22Rv1 (cell line): ENCODE results near the gene AHNAK.
A peak's percentile ranks its signal among the peaks of the same experiment; 100 is the strongest.

Source experiments
- H3K27ac ChIP-seq: fragments of 450-650 bp; 2 replicates; pipeline ENCODE4 v1.5.1; 2017
- ZFX ChIP-seq: fragments of 450-650 bp; IDR thresholded peaks from 2 replicates; pipeline ENCODE4 v1.6.1; 2017; ENCODE audit warnings: antibody characterized with exemption, borderline replicate concordance
- TF ChIP-seq, protein P1 (sequence below): fragments of 450-650 bp; IDR thresholded peaks from 2 replicates; pipeline ENCODE4 v1.5.1; 2017; ENCODE audit warnings: mild to moderate bottlenecking

AHNAK gene

DNA sequence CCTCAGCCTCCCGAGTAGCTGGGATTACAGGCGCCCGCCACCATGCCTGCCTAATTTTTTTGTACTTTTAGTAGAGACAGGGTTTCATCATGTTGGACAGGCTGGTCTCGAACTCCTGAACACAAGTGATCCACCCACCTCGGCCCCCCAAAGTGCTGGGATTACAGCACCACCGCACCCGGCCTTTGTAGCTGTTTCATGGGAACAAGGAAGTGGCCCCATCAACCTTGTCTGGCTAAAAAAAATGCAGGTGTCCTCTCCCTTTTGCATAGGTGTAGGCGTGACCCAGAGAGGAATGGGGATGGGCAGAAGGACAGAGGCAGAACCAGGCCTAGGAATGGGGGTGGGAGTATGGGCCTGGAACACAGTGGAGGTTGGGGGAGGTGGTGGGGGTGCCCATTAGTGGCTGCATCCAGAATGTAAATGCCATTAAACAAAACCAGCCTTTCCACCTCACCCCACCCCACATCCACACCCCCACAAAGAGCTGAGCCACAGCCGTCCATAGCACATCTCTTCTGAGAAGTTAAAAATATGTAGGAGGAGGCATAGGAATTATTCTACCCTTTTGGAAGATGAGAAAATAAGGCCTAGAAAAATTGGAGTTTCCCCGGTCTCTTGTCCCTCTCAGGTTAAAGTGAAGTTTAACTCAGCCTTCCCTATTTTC is 150.6 kb downstream of the AHNAK start:
- no peak overlapping the region for H3K27ac ChIP-seq
- no peak for TF ChIP-seq ZFX

DNA sequence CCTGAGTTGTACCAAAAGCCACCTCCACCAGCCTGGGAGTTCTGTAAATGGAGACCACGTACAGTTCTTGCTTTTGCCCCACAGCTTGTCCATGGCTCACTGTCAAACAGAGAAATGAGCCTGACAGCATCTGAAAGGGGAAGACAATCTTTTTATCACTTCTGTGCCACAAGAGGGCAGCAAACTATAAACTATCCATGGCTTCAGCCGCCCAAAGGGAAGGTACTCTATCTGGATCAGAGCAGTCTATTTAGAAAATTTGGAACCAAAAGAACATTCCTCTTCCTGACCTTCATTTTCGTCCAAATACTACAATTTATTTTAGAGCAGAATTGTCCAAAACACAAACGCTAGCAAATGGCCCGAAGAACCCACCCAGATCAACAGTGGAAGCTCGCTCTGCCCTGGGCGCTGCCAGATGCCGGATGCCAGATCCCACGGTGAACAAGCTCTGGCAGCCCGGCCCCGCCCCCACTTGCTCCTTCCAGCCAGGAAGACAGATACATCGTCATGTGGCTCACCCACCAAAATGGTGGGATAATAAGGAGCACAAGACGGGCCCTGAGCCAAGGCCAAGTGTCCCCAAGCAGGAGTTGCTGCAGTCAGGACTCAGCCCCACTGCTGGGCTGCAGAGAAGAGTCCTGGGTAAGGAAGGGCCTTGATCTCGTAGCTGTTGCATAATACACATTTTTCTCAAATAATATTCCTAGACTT is 151.6 kb downstream of the AHNAK start:
- H3K27ac ChIP-seq: no peak overlapping the region
- no peak for TF ChIP-seq ZFX
- TF ChIP-seq, protein P1, sequence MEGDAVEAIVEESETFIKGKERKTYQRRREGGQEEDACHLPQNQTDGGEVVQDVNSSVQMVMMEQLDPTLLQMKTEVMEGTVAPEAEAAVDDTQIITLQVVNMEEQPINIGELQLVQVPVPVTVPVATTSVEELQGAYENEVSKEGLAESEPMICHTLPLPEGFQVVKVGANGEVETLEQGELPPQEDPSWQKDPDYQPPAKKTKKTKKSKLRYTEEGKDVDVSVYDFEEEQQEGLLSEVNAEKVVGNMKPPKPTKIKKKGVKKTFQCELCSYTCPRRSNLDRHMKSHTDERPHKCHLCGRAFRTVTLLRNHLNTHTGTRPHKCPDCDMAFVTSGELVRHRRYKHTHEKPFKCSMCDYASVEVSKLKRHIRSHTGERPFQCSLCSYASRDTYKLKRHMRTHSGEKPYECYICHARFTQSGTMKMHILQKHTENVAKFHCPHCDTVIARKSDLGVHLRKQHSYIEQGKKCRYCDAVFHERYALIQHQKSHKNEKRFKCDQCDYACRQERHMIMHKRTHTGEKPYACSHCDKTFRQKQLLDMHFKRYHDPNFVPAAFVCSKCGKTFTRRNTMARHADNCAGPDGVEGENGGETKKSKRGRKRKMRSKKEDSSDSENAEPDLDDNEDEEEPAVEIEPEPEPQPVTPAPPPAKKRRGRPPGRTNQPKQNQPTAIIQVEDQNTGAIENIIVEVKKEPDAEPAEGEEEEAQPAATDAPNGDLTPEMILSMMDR: peak; percentile 78

GRCh38 chr11:62393735-62394134 is 152.9 kb downstream of the AHNAK start:
- TF ChIP-seq, protein P1: no peak
- TF ChIP-seq ZFX: no peak
- no peak overlapping the region for H3K27ac ChIP-seq

DNA sequence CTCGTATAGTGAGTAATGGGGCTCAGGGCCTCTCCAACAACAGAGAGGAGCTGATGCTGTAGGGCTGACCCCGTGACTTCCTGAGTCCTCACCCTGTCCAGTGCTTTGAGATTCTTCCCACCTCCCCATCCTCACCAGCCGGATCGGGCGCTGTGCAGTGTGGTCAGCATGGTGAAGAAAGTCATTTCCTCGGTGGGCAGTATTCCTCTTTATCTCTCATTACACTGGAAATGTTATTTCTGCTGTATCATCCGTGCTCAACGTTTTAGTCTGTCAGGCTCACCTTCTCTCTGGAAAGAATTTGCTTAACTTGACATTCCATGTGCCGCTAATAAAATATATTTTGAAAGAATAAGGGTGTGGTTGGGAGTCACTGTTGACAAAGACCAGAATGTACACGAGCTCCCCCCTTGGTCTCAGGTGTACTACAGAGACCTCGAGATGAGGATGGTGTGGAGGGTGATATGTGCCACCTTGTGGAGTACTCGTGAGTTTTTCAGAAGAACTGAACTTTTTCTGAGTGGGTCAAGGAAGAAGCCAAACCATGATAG is 153.5 kb downstream of the AHNAK start:
- no peak overlapping the region for H3K27ac ChIP-seq
- TF ChIP-seq, protein P1: peak; percentile 51
- no peak for TF ChIP-seq ZFX

DNA sequence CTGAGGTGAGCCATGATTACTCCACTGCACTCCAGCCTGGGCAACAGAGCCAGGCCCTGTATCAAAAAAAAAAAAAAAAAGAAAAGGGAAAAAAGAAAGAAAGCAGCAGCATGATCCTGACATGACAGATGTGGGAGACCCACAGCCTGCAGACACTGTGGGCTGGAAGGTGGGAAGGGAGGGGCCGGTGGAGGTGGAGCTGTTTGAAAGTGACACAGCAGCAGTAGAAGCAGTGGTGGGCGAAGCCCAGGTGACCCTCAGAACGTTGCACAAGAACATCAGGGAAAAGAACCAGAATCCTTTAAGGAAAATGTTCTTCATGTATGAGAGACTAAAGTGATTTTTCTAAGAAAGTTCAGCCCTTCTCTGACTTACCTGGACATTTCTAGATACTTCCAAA is 154.1 kb downstream of the AHNAK start:
- H3K27ac ChIP-seq: no peak overlapping the region
- no peak for TF ChIP-seq ZFX
- TF ChIP-seq, protein P1: no peak

DNA sequence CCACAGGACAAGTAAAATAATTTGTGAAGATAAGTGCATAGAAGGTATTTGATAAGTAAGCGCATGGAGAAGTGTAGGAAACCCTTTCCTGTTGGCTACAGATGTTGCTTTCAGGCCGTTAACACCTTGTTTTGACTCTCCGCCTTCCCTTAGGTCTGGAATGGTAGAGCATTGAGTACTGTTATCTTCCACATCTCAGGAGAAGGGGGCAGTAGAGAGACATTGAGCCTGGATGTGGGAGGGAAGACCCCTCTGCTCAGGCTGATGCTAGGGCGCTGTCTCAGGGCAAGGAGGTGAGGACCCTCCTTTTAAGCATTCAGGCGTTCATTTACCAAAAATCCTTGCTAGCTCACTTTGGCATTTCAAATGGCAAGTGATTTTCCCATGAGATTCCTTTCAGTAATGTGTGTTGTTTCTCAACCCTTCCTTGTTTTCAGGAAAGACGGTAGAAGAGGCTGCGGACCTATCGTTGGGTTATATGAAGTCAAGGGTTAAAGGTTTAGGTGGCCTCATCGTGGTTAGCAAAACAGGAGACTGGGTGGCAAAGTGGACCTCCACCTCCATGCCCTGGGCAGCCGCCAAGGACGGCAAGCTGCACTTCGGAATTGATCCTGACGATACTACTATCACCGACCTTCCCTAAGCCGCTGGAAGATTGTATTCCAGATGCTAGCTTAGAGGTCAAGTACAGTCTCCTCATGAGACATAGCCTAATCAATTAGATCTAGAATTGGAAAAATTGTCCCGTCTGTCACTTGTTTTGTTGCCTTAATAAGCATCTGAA is 154.8 kb downstream of the AHNAK start:
- TF ChIP-seq ZFX: no peak
- TF ChIP-seq, protein P1: peak; percentile 21; the same call in 1 of the 2 replicates
- H3K27ac ChIP-seq: no peak overlapping the region

DNA sequence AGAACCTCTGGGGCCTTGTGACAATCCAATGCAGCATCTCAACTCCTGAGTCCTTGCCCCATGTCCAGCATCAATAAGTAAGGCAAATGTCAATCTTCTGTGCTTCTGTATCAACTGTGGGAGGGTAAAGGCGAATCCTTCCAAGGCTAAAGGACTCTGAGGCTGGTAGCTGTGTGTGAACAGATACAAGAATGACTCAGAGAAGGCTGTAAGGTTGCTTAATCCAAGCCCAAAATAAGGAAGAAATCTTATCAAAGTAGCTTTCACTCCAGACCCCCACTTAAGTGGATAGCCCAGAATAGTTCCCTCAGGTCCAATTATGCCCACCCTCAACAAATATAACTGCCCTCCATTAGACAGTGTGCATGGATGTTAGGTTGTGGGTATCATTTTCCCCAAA is 155.9 kb downstream of the AHNAK start:
- H3K27ac ChIP-seq: no peak overlapping the region
- TF ChIP-seq, protein P1: no peak
